Liver (tissue), 9 donors: Measurements from ENCODE around the gene FOXR1. TPM values are rescaled to one million over a fixed set of nuclear protein-coding genes. Genes with fewer than 3 reads are reported as not detected.

Experiments
- DNase-seq: peaks from one replicate; pipeline ENCODE4 v3.0.0-alpha.2; 2017; ENCODE audit warnings: low spot score
- H3K27ac ChIP-seq, 2 donors: one replicate each; pipeline ENCODE4 v1.7.0; 2013; ENCODE audit warnings: inconsistent platforms in 2 of 2, low read length in 2 of 2, control low read depth in 1 of 2, low read depth in 1 of 2, mild to moderate bottlenecking in 1 of 2
- H3K27me3 ChIP-seq, 4 donors: one replicate each; pipeline versions ENCODE4 v1.6.1 to v1.7.0; 2013; ENCODE audit warnings: low read length in 3 of 4, inconsistent platforms in 1 of 4, mild to moderate bottlenecking in 1 of 4, moderate library complexity in 1 of 4; ENCODE audit not compliant: control insufficient read depth in 4 of 4, insufficient read depth in 4 of 4
- H3K36me3 ChIP-seq, 4 donors: one replicate each; pipeline versions ENCODE4 v1.6.1 to v1.7.0; 2013; ENCODE audit warnings: low read length in 3 of 4, mild to moderate bottlenecking in 3 of 4, low read depth in 1 of 4, moderate library complexity in 1 of 4; ENCODE audit not compliant: control insufficient read depth in 4 of 4, insufficient read depth in 3 of 4
- H3K4me1 ChIP-seq, 4 donors: one replicate each; pipeline versions ENCODE4 v1.6.1 to v1.7.0; 2013; ENCODE audit warnings: low read length in 3 of 4, mild to moderate bottlenecking in 3 of 4, moderate library complexity in 1 of 4; ENCODE audit not compliant: control insufficient read depth in 4 of 4, insufficient read depth in 4 of 4
- H3K4me3 ChIP-seq, 3 donors: one replicate each; pipeline versions ENCODE4 v1.6.1 to v1.7.0; 2013; ENCODE audit warnings: low read length in 3 of 3, control low read depth in 1 of 3, low read depth in 1 of 3, mild to moderate bottlenecking in 1 of 3
- H3K9ac ChIP-seq, 2 donors: one replicate each; pipeline ENCODE4 v1.7.0; 2013; ENCODE audit warnings: low read length in 2 of 2, mild to moderate bottlenecking in 2 of 2, moderate library complexity in 2 of 2, control low read depth in 1 of 2, low read depth in 1 of 2
- H3K9me3 ChIP-seq, 4 donors: one replicate each; pipeline versions ENCODE4 v1.6.1 to v1.7.0; 2013; ENCODE audit warnings: low read length in 3 of 4; ENCODE audit not compliant: control insufficient read depth in 4 of 4
- ATF3 ChIP-seq: IDR thresholded peaks from 2 replicates; pipeline ENCODE4 v1.6.1; 2016; ENCODE audit warnings: antibody characterized with exemption
- CTCF ChIP-seq: fragments of 150-350 bp; IDR thresholded peaks from 2 replicates; pipeline ENCODE4 v1.5.1; 2017; ENCODE audit warnings: improper control_type of control experiment, low read depth, low read length; ENCODE audit not compliant: missing input control
- EGR1 ChIP-seq, 2 donors: IDR thresholded peaks; 2 replicates each; pipeline ENCODE4 v1.6.1; 2016 to 2018; ENCODE audit warnings: antibody characterized with exemption in 2 of 2, low read depth in 2 of 2
- FOXA1 ChIP-seq: IDR thresholded peaks from 2 replicates; pipeline ENCODE4 v1.6.1; 2016; ENCODE audit warnings: antibody characterized with exemption
- FOXA2 ChIP-seq: IDR thresholded peaks from 2 replicates; pipeline ENCODE4 v1.6.1; 2016; ENCODE audit warnings: antibody characterized with exemption
- GABPA ChIP-seq, 2 donors: IDR thresholded peaks in 1 of 2; conservative IDR thresholded peaks in 1 of 2; 2 replicates each; pipeline ENCODE4 v1.6.1; 2016; ENCODE audit warnings: antibody characterized with exemption in 2 of 2, mild to moderate bottlenecking in 1 of 2, moderate library complexity in 1 of 2
- HNF4A ChIP-seq, 2 donors: conservative IDR thresholded peaks; 2 replicates each; pipeline ENCODE4 v1.6.1; 2016; ENCODE audit warnings: antibody characterized with exemption in 2 of 2, mild to moderate bottlenecking in 2 of 2
- HNF4G ChIP-seq: IDR thresholded peaks from 2 replicates; pipeline ENCODE4 v1.6.1; 2016; ENCODE audit warnings: antibody characterized with exemption
- JUND ChIP-seq, 2 donors: IDR thresholded peaks; 2 replicates each; pipeline ENCODE4 v1.6.1; 2016; ENCODE audit warnings: antibody characterized with exemption in 2 of 2
- MAX ChIP-seq: IDR thresholded peaks from 2 replicates; pipeline ENCODE4 v1.6.1; 2016; ENCODE audit warnings: antibody characterized with exemption
- NR2F2 ChIP-seq: IDR thresholded peaks from 2 replicates; pipeline ENCODE4 v1.6.1; 2016; ENCODE audit warnings: antibody characterized with exemption
- RAD21 ChIP-seq, 2 donors: IDR thresholded peaks; 2 replicates each; pipeline ENCODE4 v1.6.1; 2016; ENCODE audit warnings: antibody characterized with exemption in 2 of 2, mild to moderate bottlenecking in 2 of 2
- REST ChIP-seq: IDR thresholded peaks from 2 replicates; pipeline ENCODE4 v1.6.1; 2016; ENCODE audit warnings: antibody characterized with exemption, mild to moderate bottlenecking
- RXRA ChIP-seq, 2 donors: IDR thresholded peaks; 2 replicates each; pipeline ENCODE4 v1.6.1; 2017 to 2018; ENCODE audit warnings: antibody characterized with exemption in 2 of 2, mild to moderate bottlenecking in 1 of 2
- SP1 ChIP-seq: IDR thresholded peaks from 2 replicates; pipeline ENCODE4 v1.6.1; 2018; ENCODE audit warnings: antibody characterized with exemption, mild to moderate bottlenecking
- TAF1 ChIP-seq: conservative IDR thresholded peaks from 2 replicates; pipeline ENCODE4 v1.6.1; 2016; ENCODE audit warnings: antibody characterized with exemption, mild to moderate bottlenecking
- YY1 ChIP-seq: IDR thresholded peaks from 2 replicates; pipeline ENCODE4 v1.6.1; 2016; ENCODE audit warnings: antibody characterized with exemption, mild to moderate bottlenecking
- ZBTB33 ChIP-seq: IDR thresholded peaks from 2 replicates; pipeline ENCODE4 v1.6.1; 2016; ENCODE audit warnings: antibody characterized with exemption
- WGBS: extraction: QIAGEN DNeasy Blood & Tissue Kit; methylation state at CpG from one replicate; pipeline ENCODE4 v1.1.7; 2013; 5-methylcytosine and 5-hydroxymethylcytosine counted together
- polyA plus RNA-seq, 2 donors: library from polyadenylated mRNA; stranded (reverse) in 1 of 2; unstranded in 1 of 2; fragments of 200-250 nt in 1 of 2; fragments of >200 nt in 1 of 2; fragmentation: Nextera tagmentation in 1 of 2; extraction: Ambion mirVana in 1 of 2; gene quantifications; one replicate each; pipeline versions ENCODE4 v1.2.1 to v1.2.3, GENCODE V29; 2013 to 2015
- total RNA-seq, 2 donors: library from RNA; depleted of rRNA; stranded (reverse); fragments of >200 nt; gene quantifications; one replicate each; pipeline ENCODE4 v1.2.3, GENCODE V29; 2014
- donor health status: healthy.
- donor health status: healthy.
- donor health status: healthy.
- donor health status: healthy.
- donor health status: healthy.

Gene FOXR1
- total and polyA plus RNA-seq, 4 donors = not detected

GRCh38 chr11:118948000-118948399 is 23.6 kb upstream of the FOXR1 start:
- Histone ChIP-seq H3K9me3 (no peaks in the 10 kb centered on the region), H3K9ac (no peak overlapping the region), H3K4me1 (no peaks in the 10 kb centered on the region), H3K4me3 (no peak overlapping the region), H3K27ac (no peak overlapping the region), H3K27me3 (no peaks in the 10 kb centered on the region), H3K36me3 (no peaks in the 10 kb centered on the region)
- no peak for TF ChIP-seq ATF3
- no peak for TF ChIP-seq HNF4A (conservative IDR thresholded peaks at IDR 0.05)
- no peak for TF ChIP-seq EGR1 (IDR thresholded peaks at IDR 0.05; ENCODE audit: low read depth in 2 of 2)
- no peak for TF ChIP-seq FOXA2
- TF ChIP-seq HNF4G = no peak
- no peak for TF ChIP-seq RAD21 (IDR thresholded peaks at IDR 0.05)
- no peak for TF ChIP-seq NR2F2
- TF ChIP-seq REST = no peak
- no peak for TF ChIP-seq GABPA (IDR thresholded peaks at IDR 0.05 in 1 of 2, conservative IDR thresholded peaks at IDR 0.05 in 1 of 2)
- no peak for TF ChIP-seq RXRA (IDR thresholded peaks at IDR 0.05)
- TF ChIP-seq YY1 = no peak
- TF ChIP-seq JUND (IDR thresholded peaks at IDR 0.05) = no peak
- no peak for TF ChIP-seq ZBTB33
- TF ChIP-seq FOXA1 = no peak
- WGBS = 94% methylated on average over 3 of the region's 3 CpGs
- no peak for DNase-seq

GRCh38 chr11:118953265-118953664 is 18.3 kb upstream of the FOXR1 start:
- H3K27ac ChIP-seq = no peak overlapping the region
- H3K4me1 ChIP-seq = no peaks in the 10 kb centered on the region
- H3K9me3 ChIP-seq = no peaks in the 10 kb centered on the region
- H3K4me3 ChIP-seq = no peak overlapping the region
- no peak for DNase-seq
- no peak overlapping the region for H3K9ac ChIP-seq
- 58% methylated on average over 6 of the region's 6 CpGs for WGBS
- no peaks in the 10 kb centered on the region for H3K36me3 ChIP-seq
- no peaks in the 10 kb centered on the region for H3K27me3 ChIP-seq
- TF ChIP-seq HNF4G (no peak), FOXA2 (no peak), JUND (IDR thresholded peaks at IDR 0.05) (no peak), RAD21 (IDR thresholded peaks at IDR 0.05) (no peak), MAX (no peak), TAF1 (no peak), RXRA (IDR thresholded peaks at IDR 0.05) (no peak), NR2F2 (no peak), EGR1 (IDR thresholded peaks at IDR 0.05; ENCODE audit: low read depth in 2 of 2) (no peak), CTCF (no peak), ZBTB33 (no peak), FOXA1 (no peak), GABPA (IDR thresholded peaks at IDR 0.05 in 1 of 2, conservative IDR thresholded peaks at IDR 0.05 in 1 of 2) (no peak), ATF3 (no peak), SP1 (no peak), HNF4A (conservative IDR thresholded peaks at IDR 0.05) (no peak), REST (no peak)
